AG08395 (cell line): ENCODE data around the gene DYNLT1.

Experiments used
- DNase-seq: peaks from one replicate; pipeline ENCODE4 v3.0.0; 2012; ENCODE audit warnings: mixed read lengths, low spot score

DYNLT1 gene

GRCh38 chr6:158597565-158597964 is 47.0 kb downstream of the DYNLT1 start:
- no peak for DNase-seq

GRCh38 chr6:158596861-158597260 is 47.7 kb downstream of the DYNLT1 start:
- DNase-seq: no peak

GRCh38 chr6:158595223-158595622 is 49.3 kb downstream of the DYNLT1 start:
- DNase-seq: no peak

GRCh38 chr6:158593670-158594069 is 50.9 kb downstream of the DYNLT1 start:
- DNase-seq: no peak

GRCh38 chr6:158591810-158592209 is 52.7 kb downstream of the DYNLT1 start:
- no peak for DNase-seq

GRCh38 chr6:158591134-158591809 is 53.3 kb downstream of the DYNLT1 start:
- no peak for DNase-seq

GRCh38 chr6:158589366-158589765 is 55.2 kb downstream of the DYNLT1 start:
- DNase-seq: no peak

- no peak for DNase-seq
These were observed 57.9 kb downstream of the DYNLT1 start for GRCh38 chr6:158586652-158587051.
